ENCODE data around the gene TMEM8B.
"Not testable (repeated sequence)": the region's sequence is repeated elsewhere in the genome, so short reads cannot be mapped to it uniquely, and the experiment has no call there.

TMEM8B gene

GRCh38 chr9:35882996-35883395 is 54.0 kb downstream of the TMEM8B start:
- no peak overlapping the region for H2AK5ac ChIP-seq (ENCODE audit: low read length)
- no peak for DNase-seq
- H3K4me2 ChIP-seq (ENCODE audit: low read length) = no peak overlapping the region
- H2BK12ac ChIP-seq (ENCODE audit: low read length) = no peak overlapping the region
- H3K4ac ChIP-seq (ENCODE audit: low read depth, low read length) = no peak overlapping the region
- no CpG with 5 or more reads among the region's 3 CpGs for WGBS (ENCODE audit: extremely low coverage, insufficient coverage, insufficient read length)
- no peak overlapping the region for H3K18ac ChIP-seq (ENCODE audit: low read length)
- H3K14ac ChIP-seq (ENCODE audit: low read length) = no peak overlapping the region
- no peaks in the 10 kb centered on the region for H3K79me1 ChIP-seq (ENCODE audit: low read length)
- H2AFZ ChIP-seq (ENCODE audit: insufficient read depth, low read length, poor library complexity) = no peak overlapping the region
- H3K23ac ChIP-seq (ENCODE audit: low read length) = no peak overlapping the region
- H2BK120ac ChIP-seq (ENCODE audit: insufficient read depth, low read length, poor library complexity) = no peak overlapping the region
- no peak overlapping the region for H4K8ac ChIP-seq (ENCODE audit: low read depth, low read length)
- no peak overlapping the region for H3K27ac ChIP-seq (ENCODE audit: low read depth, low read length)
- no peaks in the 10 kb centered on the region for H3K79me2 ChIP-seq (ENCODE audit: control insufficient read depth, insufficient read depth, low read length, poor library complexity)
- H2BK5ac ChIP-seq (ENCODE audit: low read depth, low read length, poor library complexity) = no peak overlapping the region
- no peak overlapping the region for H4K12ac ChIP-seq (ENCODE audit: low read depth, low read length)
- no peak overlapping the region for H4K91ac ChIP-seq (ENCODE audit: low read depth, low read length)
- no peaks in the 10 kb centered on the region for H3K4me1 ChIP-seq (ENCODE audit: control insufficient read depth in 1 of 2, insufficient read depth in 2 of 2, low read length in 2 of 2)
- H3K36me3 ChIP-seq (ENCODE audit: control insufficient read depth in 1 of 2, insufficient read depth in 2 of 2, low read length in 2 of 2) = no peaks in the 10 kb centered on the region
- no peak overlapping the region for H3K4me3 ChIP-seq (ENCODE audit: low read depth, low read length)
- no peaks in the 10 kb centered on the region for H3K27me3 ChIP-seq (ENCODE audit: insufficient read depth, low read length)
- H3K9me3 ChIP-seq (ENCODE audit: insufficient read depth, low read depth, low read length) = no peaks in the 10 kb centered on the region
- H3K9ac ChIP-seq (ENCODE audit: low read length) = no peak overlapping the region

- not testable (repeated sequence) for H2BK12ac ChIP-seq (ENCODE audit: low read length); H4K12ac ChIP-seq (ENCODE audit: low read depth, low read length); H2AK5ac ChIP-seq (ENCODE audit: low read length); H3K4me3 ChIP-seq (ENCODE audit: low read depth, low read length); H2BK5ac ChIP-seq (ENCODE audit: low read depth, low read length, poor library complexity); H3K4ac ChIP-seq (ENCODE audit: low read depth, low read length); H3K9ac ChIP-seq (ENCODE audit: low read length); H2BK120ac ChIP-seq (ENCODE audit: insufficient read depth, low read length, poor library complexity); DNase-seq; H3K79me1 ChIP-seq (ENCODE audit: low read length); H3K23ac ChIP-seq (ENCODE audit: low read length); H3K36me3 ChIP-seq (ENCODE audit: control insufficient read depth in 1 of 2, insufficient read depth in 2 of 2, low read length in 2 of 2); H3K27me3 ChIP-seq (ENCODE audit: insufficient read depth, low read length); H3K4me2 ChIP-seq (ENCODE audit: low read length); H3K4me1 ChIP-seq (ENCODE audit: control insufficient read depth in 1 of 2, insufficient read depth in 2 of 2, low read length in 2 of 2); H3K14ac ChIP-seq (ENCODE audit: low read length); H2AFZ ChIP-seq (ENCODE audit: insufficient read depth, low read length, poor library complexity); H3K27ac ChIP-seq (ENCODE audit: low read depth, low read length); H3K18ac ChIP-seq (ENCODE audit: low read length); H3K79me2 ChIP-seq (ENCODE audit: control insufficient read depth, insufficient read depth, low read length, poor library complexity); H3K9me3 ChIP-seq (ENCODE audit: insufficient read depth, low read depth, low read length); H4K8ac ChIP-seq (ENCODE audit: low read depth, low read length); H4K91ac ChIP-seq (ENCODE audit: low read depth, low read length)
- no CpG with 5 or more reads among the region's 3 CpGs for WGBS (ENCODE audit: extremely low coverage, insufficient coverage, insufficient read length)
Measured at GRCh38 chr9:35884908-35885307, 55.9 kb downstream of the TMEM8B start.

GRCh38 chr9:35891646-35892045 is 62.6 kb downstream of the TMEM8B start:
- H3K4me3 ChIP-seq (ENCODE audit: low read depth, low read length) = no peak overlapping the region
- no peak overlapping the region for H3K4me2 ChIP-seq (ENCODE audit: low read length)
- H3K79me1 ChIP-seq (ENCODE audit: low read length) = no peaks in the 10 kb centered on the region
- no peak for DNase-seq
- H3K14ac ChIP-seq (ENCODE audit: low read length) = no peak overlapping the region
- no peak overlapping the region for H3K27ac ChIP-seq (ENCODE audit: low read depth, low read length)
- no peak overlapping the region for H3K18ac ChIP-seq (ENCODE audit: low read length)
- H2AFZ ChIP-seq (ENCODE audit: insufficient read depth, low read length, poor library complexity) = no peak overlapping the region
- no peaks in the 10 kb centered on the region for H3K36me3 ChIP-seq (ENCODE audit: control insufficient read depth in 1 of 2, insufficient read depth in 2 of 2, low read length in 2 of 2)
- H2BK12ac ChIP-seq (ENCODE audit: low read length) = no peak overlapping the region
- H2AK5ac ChIP-seq (ENCODE audit: low read length) = no peak overlapping the region
- no CpG with 5 or more reads among the region's 3 CpGs for WGBS (ENCODE audit: extremely low coverage, insufficient coverage, insufficient read length)
- H4K91ac ChIP-seq (ENCODE audit: low read depth, low read length) = no peak overlapping the region
- H2BK120ac ChIP-seq (ENCODE audit: insufficient read depth, low read length, poor library complexity) = no peak overlapping the region
- no peaks in the 10 kb centered on the region for H3K4me1 ChIP-seq (ENCODE audit: control insufficient read depth in 1 of 2, insufficient read depth in 2 of 2, low read length in 2 of 2)
- no peak overlapping the region for H3K23ac ChIP-seq (ENCODE audit: low read length)
- H3K79me2 ChIP-seq (ENCODE audit: control insufficient read depth, insufficient read depth, low read length, poor library complexity) = no peaks in the 10 kb centered on the region
- no peak overlapping the region for H3K9ac ChIP-seq (ENCODE audit: low read length)
- no peaks in the 10 kb centered on the region for H3K27me3 ChIP-seq (ENCODE audit: insufficient read depth, low read length)
- H3K4ac ChIP-seq (ENCODE audit: low read depth, low read length) = no peak overlapping the region
- H2BK5ac ChIP-seq (ENCODE audit: low read depth, low read length, poor library complexity) = no peak overlapping the region
- no peak overlapping the region for H4K12ac ChIP-seq (ENCODE audit: low read depth, low read length)
- no peak overlapping the region for H4K8ac ChIP-seq (ENCODE audit: low read depth, low read length)
- H3K9me3 ChIP-seq (ENCODE audit: insufficient read depth, low read depth, low read length) = no peaks in the 10 kb centered on the region

- Histone ChIP-seq H2BK120ac (ENCODE audit: insufficient read depth, low read length, poor library complexity) (no peak overlapping the region), H3K18ac (ENCODE audit: low read length) (no peak overlapping the region), H3K23ac (ENCODE audit: low read length) (no peak overlapping the region), H2BK12ac (ENCODE audit: low read length) (no peak overlapping the region), H4K12ac (ENCODE audit: low read depth, low read length) (no peak overlapping the region), H2AFZ (ENCODE audit: insufficient read depth, low read length, poor library complexity) (no peak overlapping the region), H4K8ac (ENCODE audit: low read depth, low read length) (no peak overlapping the region), H3K79me2 (ENCODE audit: control insufficient read depth, insufficient read depth, low read length, poor library complexity) (no peaks in the 10 kb centered on the region), H3K9ac (ENCODE audit: low read length) (no peak overlapping the region), H3K4me3 (ENCODE audit: low read depth, low read length) (no peak overlapping the region), H3K36me3 (ENCODE audit: control insufficient read depth in 1 of 2, insufficient read depth in 2 of 2, low read length in 2 of 2) (no peaks in the 10 kb centered on the region), H3K4ac (ENCODE audit: low read depth, low read length) (no peak overlapping the region), H3K9me3 (ENCODE audit: insufficient read depth, low read depth, low read length) (no peaks in the 10 kb centered on the region), H3K27ac (ENCODE audit: low read depth, low read length) (no peak overlapping the region), H3K27me3 (ENCODE audit: insufficient read depth, low read length) (no peaks in the 10 kb centered on the region), H3K4me2 (ENCODE audit: low read length) (no peak overlapping the region), H2AK5ac (ENCODE audit: low read length) (no peak overlapping the region), H4K91ac (ENCODE audit: low read depth, low read length) (no peak overlapping the region), H3K79me1 (ENCODE audit: low read length) (no peaks in the 10 kb centered on the region), H3K4me1 (ENCODE audit: control insufficient read depth in 1 of 2, insufficient read depth in 2 of 2, low read length in 2 of 2) (no peaks in the 10 kb centered on the region), H2BK5ac (ENCODE audit: low read depth, low read length, poor library complexity) (no peak overlapping the region), H3K14ac (ENCODE audit: low read length) (no peak overlapping the region)
- WGBS (ENCODE audit: extremely low coverage, insufficient coverage, insufficient read length) = no CpG with 5 or more reads among the region's 1 CpG
- DNase-seq = no peak
Measured at GRCh38 chr9:35892051-35892450, 63.0 kb downstream of the TMEM8B start.

Measured in trophoblast cell (in vitro differentiated cells and primary cell).